K562 (cell line): Measurements from ENCODE around the gene HOXB6. TPM values are rescaled to one million over a fixed set of nuclear protein-coding genes. Genes with fewer than 3 reads are reported as not detected.

Experiments used
- ASH1L ChIP-seq: fragments of 450-650 bp; IDR thresholded peaks from 2 replicates; pipeline ENCODE4 v1.6.1; 2018; ENCODE audit warnings: borderline replicate concordance, mild to moderate bottlenecking, low read depth; ENCODE audit not compliant: partially characterized antibody
- CEBPZ ChIP-seq: fragments of 150-350 bp; IDR thresholded peaks from 2 replicates; pipeline ENCODE4 v1.6.1; 2014; ENCODE audit warnings: low read depth, mild to moderate bottlenecking, low read length, borderline replicate concordance
- DNMT1 ChIP-seq: fragments of 450-650 bp; IDR thresholded peaks from 2 replicates; pipeline ENCODE4 v1.6.1; 2016; ENCODE audit warnings: antibody characterized with exemption, mild to moderate bottlenecking
- E2F1 ChIP-seq: sonication (generic); formaldehyde crosslinking; IDR thresholded peaks from 2 replicates; pipeline ENCODE4 v1.8.1; 2023; ENCODE audit warnings: mild to moderate bottlenecking, missing genetic modification reagents, moderate library complexity
- ELF2 ChIP-seq: fragments of 250-450 bp; sonication (Bioruptor Pico); IDR thresholded peaks from 2 replicates; pipeline ENCODE4 v1.5.0; 2021; ENCODE audit warnings: mild to moderate bottlenecking
- FOXJ2 ChIP-seq: fragments of 200-800 bp; sonication (Bioruptor generic); IDR thresholded peaks from 2 replicates; pipeline ENCODE4 v1.6.1; 2016; ENCODE audit warnings: missing genetic modification characterization, missing compliant biosample characterization
- MBD1 ChIP-seq: fragments of 250-450 bp; sonication (Bioruptor Pico); IDR thresholded peaks from 2 replicates; pipeline ENCODE4 v1.8.0; 2022; ENCODE audit warnings: inconsistent platforms
- MIER1 ChIP-seq: fragments of 450-650 bp; IDR thresholded peaks from 2 replicates; pipeline ENCODE4 v1.6.1; 2016; ENCODE audit warnings: antibody characterized with exemption, mild to moderate bottlenecking, low read depth
- MTA2 ChIP-seq: fragments of 450-650 bp; IDR thresholded peaks from 2 replicates; pipeline ENCODE4 v1.6.1; 2016; ENCODE audit warnings: low read depth
- POLR2G ChIP-seq: fragments of 200-400 bp; formaldehyde crosslinking; IDR thresholded peaks from 2 replicates; pipeline ENCODE4 v1.6.1; 2017; ENCODE audit warnings: low read depth, mild to moderate bottlenecking, antibody characterized with exemption, low read length, moderate library complexity
- SFPQ ChIP-seq: fragments of 200-400 bp; formaldehyde crosslinking; IDR thresholded peaks from 2 replicates; pipeline ENCODE4 v1.6.1; 2017; ENCODE audit warnings: mild to moderate bottlenecking, low read depth, low read length, moderate library complexity
- TCFL5 ChIP-seq: fragments of 250-450 bp; sonication (Bioruptor Pico); conservative IDR thresholded peaks from 2 replicates; pipeline ENCODE4 v1.6.1; 2021; ENCODE audit warnings: mild to moderate bottlenecking, moderate library complexity, matching md5 sums
- ZBTB5 ChIP-seq: fragments of 450-650 bp; IDR thresholded peaks from 2 replicates; pipeline ENCODE4 v1.6.1; 2017; ENCODE audit warnings: antibody characterized with exemption
- ZNF124 ChIP-seq: sonication (generic); formaldehyde crosslinking; IDR thresholded peaks from 2 replicates; pipeline ENCODE4 v1.8.1; 2022; ENCODE audit warnings: missing genetic modification reagents
- ZNF253 ChIP-seq: fragments of 250-450 bp; sonication (Bioruptor Pico); conservative IDR thresholded peaks from 2 replicates; pipeline ENCODE4 v1.6.1; 2021; ENCODE audit warnings: mild to moderate bottlenecking
- ZNF785 ChIP-seq: fragments of 250-450 bp; sonication (Bioruptor Pico); IDR thresholded peaks from 2 replicates; pipeline ENCODE4 v1.4.0; 2020; ENCODE audit warnings: mild to moderate bottlenecking
- ZSCAN29 ChIP-seq: fragments of 450-650 bp; IDR thresholded peaks from 2 replicates; pipeline ENCODE4 v1.6.1; 2017
- polyA plus RNA-seq, 8 experiments: library from polyadenylated mRNA; depleted of rRNA in 4 of 8; stranded (reverse) in 5 of 8; unstranded in 3 of 8; fragments of >200 nt; fragmentation: Nextera tagmentation in 2 of 8; fragmentation: Illumina TruSeq in 1 of 8; extraction: Ambion mirVana in 2 of 8; extraction: Trizol in 1 of 8; gene quantifications; 2 replicates each; pipeline versions ENCODE4 v1.2.1 to v1.2.3, GENCODE V29; 2011 to 2014; ENCODE audit warnings: inconsistent platforms in 1 of 8, missing spikeins in 1 of 8
- total RNA-seq, 7 experiments: library from RNA; depleted of rRNA in 6 of 7; stranded (reverse); fragments of >200 nt in 6 of 7; fragmentation: Illumina TruSeq in 2 of 7; extraction: Trizol in 2 of 7; gene quantifications; 2 replicates each; pipeline versions ENCODE4 v1.2.1 to v1.2.3, GENCODE V29; 2011 to 2021; ENCODE audit warnings: low replicate concordance in 1 of 7

The HOXB6 gene
- total and polyA plus RNA-seq, 9 of the 15 experiments (the other 6 are each of a cell fraction or from before 2014, with no cell fraction given), result 1.2 to 14.8 (median 4.9) TPM

- TF ChIP-seq POLR2G (peak; percentile 87), ZNF253 (CRISPR knock-in tag) (no peak), DNMT1 (no peak), ZSCAN29 (peak; percentile 99), MTA2 (no peak), ZBTB5 (no peak), MIER1 (no peak; the same call in 1 of the 2 replicates), MBD1 (no peak), SFPQ (no peak), E2F1 (CRISPR knock-in tag) (no peak), CEBPZ (no peak), ASH1L (no peak), ZNF785 (CRISPR knock-in tag) (no peak), TCFL5 (CRISPR knock-in tag) (no peak), FOXJ2 (no peak), ZNF124 (CRISPR knock-in tag) (no peak), ELF2 (no peak)
These were observed 5.8 kb upstream of the HOXB6 start, which contains the start of gene HOXB7 (continued) for GRCh38 chr17:48610282-48611211.
